Neuronal stem cell (in vitro differentiated cells): Measurements from ENCODE around the gene ZNF26.
"Not testable (repeated sequence)": the region's sequence is repeated elsewhere in the genome, so short reads cannot be mapped to it uniquely, and the experiment has no call there.

Source experiments
- DNase-seq: peaks from one replicate; pipeline ENCODE4 v3.0.0-alpha.2; 2013; ENCODE audit warnings: low spot score
- H2AFZ ChIP-seq: one replicate; pipeline ENCODE4 v1.6.1; 2013; ENCODE audit warnings: mild to moderate bottlenecking, low read length, inconsistent platforms
- H2AK5ac ChIP-seq: 2 replicates; pipeline ENCODE4 v1.6.1; 2013; ENCODE audit warnings: low read depth, mild to moderate bottlenecking, inconsistent platforms, low read length, moderate library complexity, mixed read lengths
- H2BK120ac ChIP-seq: 2 replicates; pipeline ENCODE4 v1.6.1; 2013; ENCODE audit warnings: low read depth, mild to moderate bottlenecking, inconsistent platforms, low read length, moderate library complexity, mixed read lengths
- H2BK12ac ChIP-seq: one replicate; pipeline ENCODE4 v1.6.1; 2013; ENCODE audit warnings: low read length, inconsistent platforms
- H2BK15ac ChIP-seq: 2 replicates; pipeline ENCODE4 v1.6.1; 2013; ENCODE audit warnings: mild to moderate bottlenecking, low read length, inconsistent platforms, mixed read lengths
- H2BK5ac ChIP-seq: one replicate; pipeline ENCODE4 v1.6.1; 2013; ENCODE audit warnings: inconsistent platforms, mild to moderate bottlenecking, low read length, moderate library complexity
- H3K14ac ChIP-seq: one replicate; pipeline ENCODE4 v1.6.1; 2013; ENCODE audit warnings: low read length, inconsistent platforms
- H3K18ac ChIP-seq: 2 replicates; pipeline ENCODE4 v1.6.1; 2013; ENCODE audit warnings: low read length, inconsistent platforms
- H3K23ac ChIP-seq: 2 replicates; pipeline ENCODE4 v1.6.1; 2013; ENCODE audit warnings: low read depth, mild to moderate bottlenecking, mixed read lengths, low read length, inconsistent platforms; ENCODE audit not compliant: poor library complexity
- H3K27ac ChIP-seq: replicated peaks from 3 replicates; pipeline ENCODE4 v1.5.1; 2013; ENCODE audit warnings: low read length, inconsistent platforms
- H3K27me3 ChIP-seq, 3 experiments: 2 replicates each; pipeline ENCODE4 v1.6.1; 2013; ENCODE audit warnings: low read length in 3 of 3, mild to moderate bottlenecking in 2 of 3, inconsistent platforms in 1 of 3, low read depth in 1 of 3, mixed read lengths in 1 of 3, moderate library complexity in 1 of 3; ENCODE audit not compliant: control insufficient read depth in 3 of 3, insufficient read depth in 3 of 3
- H3K36me3 ChIP-seq, 2 donors: replicated peaks in 1 of 2; 2 replicates each; pipeline ENCODE4 v1.6.1; 2013; ENCODE audit warnings: low read length in 2 of 2; ENCODE audit not compliant: control insufficient read depth in 2 of 2, insufficient read depth in 2 of 2
- H3K4ac ChIP-seq: 2 replicates; pipeline ENCODE4 v1.6.1; 2013; ENCODE audit warnings: inconsistent platforms, mild to moderate bottlenecking, low read length, moderate library complexity
- H3K4me1 ChIP-seq, 2 donors: 1 replicate in 1 of 2; 2 replicates in 1 of 2; pipeline ENCODE4 v1.6.1; 2013; ENCODE audit warnings: low read length in 2 of 2, low read depth in 1 of 2; ENCODE audit not compliant: control insufficient read depth in 2 of 2, insufficient read depth in 1 of 2
- H3K4me2 ChIP-seq: one replicate; pipeline ENCODE4 v1.6.1; 2013; ENCODE audit warnings: mild to moderate bottlenecking, low read length, inconsistent platforms; ENCODE audit not compliant: insufficient read depth, poor library complexity, severe bottlenecking
- H3K4me3 ChIP-seq, 2 donors: 2 replicates each; pipeline ENCODE4 v1.5.1; 2013; ENCODE audit warnings: low read length in 2 of 2, mild to moderate bottlenecking in 2 of 2, inconsistent platforms in 1 of 2, moderate library complexity in 1 of 2
- H3K79me1 ChIP-seq: one replicate; pipeline ENCODE4 v1.6.1; 2013; ENCODE audit warnings: low read depth, mild to moderate bottlenecking, inconsistent platforms, low read length, moderate library complexity
- H3K9ac ChIP-seq: one replicate; pipeline ENCODE4 v1.6.1; 2013; ENCODE audit warnings: mild to moderate bottlenecking, low read depth, low read length, inconsistent platforms; ENCODE audit not compliant: poor library complexity
- H3K9me3 ChIP-seq, 2 donors: replicated peaks in 1 of 2; 2 replicates each; pipeline versions ENCODE3 to v1.6.1; 2013; ENCODE audit warnings: low read length in 2 of 2, mild to moderate bottlenecking in 2 of 2, inconsistent platforms in 1 of 2, low read depth in 1 of 2, mixed read lengths in 1 of 2, moderate library complexity in 1 of 2; ENCODE audit not compliant: control insufficient read depth in 2 of 2, insufficient read depth in 1 of 2
- H4K8ac ChIP-seq: one replicate; pipeline ENCODE4 v1.6.1; 2013; ENCODE audit warnings: low read depth, mild to moderate bottlenecking, inconsistent platforms, low read length, moderate library complexity
- H4K91ac ChIP-seq: one replicate; pipeline ENCODE4 v1.6.1; 2013; ENCODE audit warnings: low read length, low read depth, mild to moderate bottlenecking, inconsistent platforms; ENCODE audit not compliant: poor library complexity
- WGBS, 2 donors: extraction: QIAGEN DNeasy Blood & Tissue Kit; methylation state at CpG; one replicate each; pipeline ENCODE4 v1.1.7; 2013; ENCODE audit warnings: missing lambda C conversion rate in 2 of 2, mixed read lengths in 1 of 2; ENCODE audit not compliant: insufficient read length in 2 of 2, insufficient replicate concordance in 1 of 2; ENCODE audit errors: extremely low coverage in 2 of 2; 5-methylcytosine and 5-hydroxymethylcytosine counted together

ZNF26 gene

DNA sequence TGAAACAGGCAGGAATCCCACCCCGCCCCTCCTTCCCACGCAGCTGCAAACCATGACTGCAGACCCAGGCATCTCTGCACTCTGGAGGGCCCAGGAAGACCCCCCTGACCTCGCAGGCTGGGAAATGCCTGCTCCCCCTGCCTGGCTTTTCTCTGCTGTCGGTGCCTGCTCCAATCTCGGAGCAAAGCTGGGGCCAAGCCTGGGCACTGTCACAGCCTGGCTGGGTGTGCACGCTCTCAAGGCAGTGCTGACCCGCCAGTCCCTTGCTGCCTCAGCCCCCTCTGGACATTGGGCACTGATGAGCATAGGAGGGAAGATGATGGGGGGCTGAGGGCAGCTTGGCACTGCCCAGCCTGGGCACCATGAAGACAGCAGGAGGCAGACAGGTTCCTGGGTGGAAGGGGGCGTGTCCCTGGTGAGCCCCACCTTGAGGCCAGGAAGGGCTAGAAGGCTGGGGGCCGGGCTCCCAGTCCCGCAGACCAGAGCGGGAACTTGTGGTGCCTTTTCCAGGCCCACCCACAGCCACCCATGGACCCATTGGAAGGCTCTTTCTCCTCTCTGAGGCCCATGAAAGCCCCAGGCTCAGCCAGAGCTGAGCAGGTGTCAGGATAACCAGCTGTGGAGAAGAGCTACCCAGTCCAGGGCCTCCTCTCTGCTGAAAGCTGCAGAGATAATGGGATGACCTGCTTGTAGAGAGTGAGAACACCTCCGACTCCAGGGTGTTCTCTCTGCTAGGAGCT, 19.3 kb upstream of the ZNF26 start:
- no peak overlapping the region for H2AFZ ChIP-seq
- H3K18ac ChIP-seq = no peak overlapping the region
- H3K4ac ChIP-seq = no peak overlapping the region
- no peak overlapping the region for H2AK5ac ChIP-seq
- no peak overlapping the region for H4K8ac ChIP-seq
- H3K4me2 ChIP-seq = no peak overlapping the region
- peaks cover 2% of the 10 kb centered on the region for H3K79me1 ChIP-seq
- no peak for DNase-seq
- H4K91ac ChIP-seq = no peak overlapping the region
- H3K36me3 ChIP-seq = no peaks in the 10 kb centered on the region
- H3K4me3 ChIP-seq = no peak overlapping the region
- no CpG with 5 or more reads among the region's 12 CpGs for WGBS, 2 donors
- H2BK5ac ChIP-seq = no peak overlapping the region
- no peak overlapping the region for H2BK12ac ChIP-seq
- H3K23ac ChIP-seq = no peak overlapping the region
- peaks cover 22 to 36% of the 10 kb centered on the region in 2 donors for H3K9me3 ChIP-seq
- H3K14ac ChIP-seq = no peak overlapping the region
- H2BK120ac ChIP-seq = no peak overlapping the region
- no peaks in the 10 kb centered on the region for H3K4me1 ChIP-seq
- no peak overlapping the region for H3K9ac ChIP-seq
- no peak overlapping the region for H2BK15ac ChIP-seq
- no peaks in the 10 kb centered on the region for H3K27me3 ChIP-seq
- H3K27ac ChIP-seq = no peak overlapping the region

DNA sequence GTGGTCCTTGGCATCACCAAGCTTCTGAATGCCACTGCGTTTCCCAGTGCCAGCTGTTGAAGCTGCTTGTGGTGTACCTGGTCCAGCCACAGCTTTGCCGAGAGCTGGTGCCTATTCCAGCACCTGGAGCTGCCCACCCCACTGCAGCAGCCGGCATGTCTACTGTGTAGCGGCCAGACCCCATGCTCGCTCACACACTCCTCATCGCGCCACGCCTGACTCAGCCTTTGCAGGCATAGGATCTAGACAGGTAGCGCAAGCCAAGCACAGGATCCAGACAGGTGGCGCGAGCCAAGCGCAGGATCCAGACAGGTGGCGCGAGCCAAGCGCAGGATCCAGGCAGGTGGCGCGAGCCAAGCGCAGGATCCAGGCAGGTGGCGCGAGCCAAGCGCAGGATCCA, 18.4 kb upstream of the ZNF26 start:
- Histone ChIP-seq H3K9me3 (peaks cover 23 to 36% of the 10 kb centered on the region in 2 donors), H3K4me2 (no peak overlapping the region), H3K27ac (no peak overlapping the region), H3K36me3 (no peaks in the 10 kb centered on the region), H3K79me1 (peaks cover 2% of the 10 kb centered on the region), H3K18ac (no peak overlapping the region), H2AK5ac (no peak overlapping the region), H3K4me1 (no peaks in the 10 kb centered on the region), H3K14ac (no peak overlapping the region), H3K4ac (no peak overlapping the region), H4K8ac (no peak overlapping the region), H2BK15ac (no peak overlapping the region), H3K27me3 (no peaks in the 10 kb centered on the region), H2BK12ac (no peak overlapping the region), H2AFZ (no peak overlapping the region), H2BK120ac (no peak overlapping the region), H3K4me3 (no peak overlapping the region), H3K23ac (no peak overlapping the region), H3K9ac (no peak overlapping the region), H2BK5ac (no peak overlapping the region), H4K91ac (no peak overlapping the region)
- no CpG with 5 or more reads among the region's 21 CpGs for WGBS, 2 donors
- no peak for DNase-seq

DNA sequence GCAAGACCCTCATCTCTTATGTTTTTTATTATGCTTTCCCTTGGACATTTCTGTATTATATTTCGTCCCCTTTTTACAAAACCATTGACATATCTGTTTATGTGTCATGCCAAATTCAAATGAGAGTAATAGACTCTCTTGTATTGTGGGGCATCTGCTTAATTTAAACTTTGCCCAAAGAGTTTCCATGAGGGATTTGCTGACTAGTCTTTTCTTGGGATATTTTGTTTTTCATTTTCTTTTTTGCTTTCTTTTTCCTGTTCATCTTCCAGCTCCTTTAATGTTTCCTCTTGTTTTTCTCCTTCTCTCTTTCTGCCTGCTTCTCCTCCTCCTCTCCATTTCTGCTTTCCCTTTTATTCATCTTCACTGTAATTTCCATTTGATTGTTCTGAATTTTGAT, 13.8 kb upstream of the ZNF26 start:
- no peaks in the 10 kb centered on the region for H3K4me1 ChIP-seq
- H2AFZ ChIP-seq = no peak overlapping the region
- H3K4ac ChIP-seq = no peak overlapping the region
- DNase-seq = no peak
- H3K36me3 ChIP-seq = no peaks in the 10 kb centered on the region
- no peak overlapping the region for H2BK12ac ChIP-seq
- H3K27ac ChIP-seq = no peak overlapping the region
- peaks cover 16 to 19% of the 10 kb centered on the region in 2 donors for H3K9me3 ChIP-seq
- no peak overlapping the region for H3K4me3 ChIP-seq
- peaks cover 2% of the 10 kb centered on the region for H3K79me1 ChIP-seq
- no peak overlapping the region for H3K9ac ChIP-seq
- H4K91ac ChIP-seq = no peak overlapping the region
- H2BK120ac ChIP-seq = no peak overlapping the region
- H2BK15ac ChIP-seq = no peak overlapping the region
- H3K23ac ChIP-seq = no peak overlapping the region
- WGBS, 2 donors = no CpG with 5 or more reads among the region's 1 CpG
- H3K4me2 ChIP-seq = no peak overlapping the region
- no peak overlapping the region for H3K18ac ChIP-seq
- H3K27me3 ChIP-seq = no peaks in the 10 kb centered on the region
- no peak overlapping the region for H4K8ac ChIP-seq
- no peak overlapping the region for H3K14ac ChIP-seq
- H2AK5ac ChIP-seq = no peak overlapping the region
- no peak overlapping the region for H2BK5ac ChIP-seq

DNA sequence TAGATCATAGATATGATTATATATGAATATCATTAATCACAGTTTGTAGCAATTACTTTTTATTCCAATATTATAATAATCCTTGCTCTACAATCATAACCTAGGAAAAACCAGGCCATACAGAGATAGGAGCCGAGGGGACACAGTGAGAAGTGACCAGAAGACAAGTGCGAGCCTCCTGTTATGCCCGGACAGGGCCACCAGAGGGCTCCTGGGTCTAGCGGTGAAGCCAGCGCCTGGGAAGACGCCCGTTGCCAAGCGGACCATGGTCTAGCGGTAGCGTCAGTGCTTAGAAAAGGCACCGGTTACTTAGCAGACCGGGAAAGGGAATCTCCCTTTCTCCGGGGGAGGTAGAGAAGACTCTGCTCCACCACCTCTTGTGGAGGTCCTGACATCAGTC, 9.3 kb upstream of the ZNF26 start:
- WGBS, 2 donors = no CpG with 5 or more reads among the region's 13 CpGs
- H4K8ac ChIP-seq, H3K9ac ChIP-seq, H2AFZ ChIP-seq, H3K27ac ChIP-seq, DNase-seq, H3K18ac ChIP-seq, H2AK5ac ChIP-seq, H3K4ac ChIP-seq, H2BK120ac ChIP-seq, H4K91ac ChIP-seq, H3K27me3 ChIP-seq, H3K4me2 ChIP-seq, H2BK5ac ChIP-seq, H3K23ac ChIP-seq, H3K4me1 ChIP-seq, H2BK15ac ChIP-seq, H3K79me1 ChIP-seq, H3K36me3 ChIP-seq, H3K14ac ChIP-seq, H3K4me3 ChIP-seq, H2BK12ac ChIP-seq: not testable (repeated sequence)
- H3K9me3 ChIP-seq = peaks cover 5 to 12% of the 10 kb centered on the region in 2 donors
